ENCODE data around the gene MAP4K1.

Gene MAP4K1

DNA sequence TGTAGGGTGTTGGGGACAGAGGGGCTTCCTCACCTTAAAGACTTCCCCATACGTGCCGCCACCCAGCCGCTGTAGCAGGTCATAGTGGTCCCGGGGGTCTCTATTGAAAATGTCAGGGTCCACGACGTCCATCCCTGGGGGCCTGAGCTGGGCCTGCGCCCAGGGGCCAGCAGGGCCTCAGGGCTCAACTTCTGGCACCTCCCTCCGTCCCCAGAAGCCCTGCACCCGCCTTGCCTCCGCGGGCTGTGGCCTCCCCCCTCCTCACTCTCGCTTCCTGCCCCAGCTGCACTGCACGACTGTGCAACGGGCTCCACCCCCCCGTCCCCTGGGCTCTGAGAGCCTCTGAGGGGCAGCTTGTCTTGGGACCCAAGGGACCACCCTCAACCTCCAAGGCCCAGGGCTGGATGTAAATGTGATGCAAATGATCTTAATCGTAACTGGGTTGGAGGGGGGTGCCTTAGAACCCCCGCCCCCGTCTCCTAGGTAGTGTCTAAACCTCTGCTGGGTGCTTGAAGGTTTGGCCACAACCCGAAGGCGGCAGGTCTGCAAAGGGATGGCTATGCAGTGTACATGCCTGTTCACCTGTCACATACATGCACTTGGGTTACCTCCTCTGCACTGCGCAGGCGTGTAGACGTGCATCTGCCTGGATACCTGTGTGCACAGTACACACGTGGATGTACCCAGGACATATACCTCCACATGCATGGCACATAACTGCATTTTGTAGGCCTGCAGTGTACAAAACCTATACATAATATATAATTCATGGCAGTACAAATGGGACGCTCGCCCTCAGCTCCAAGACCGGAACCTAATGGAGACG, at the start of gene MAP4K1:
MAP4K1 (minus strand) TSS at position 190 of the 826 bp plus-strand sequence; CDS start at position 132, 58 bp downstream.
- TF ChIP-seq, protein P1, sequence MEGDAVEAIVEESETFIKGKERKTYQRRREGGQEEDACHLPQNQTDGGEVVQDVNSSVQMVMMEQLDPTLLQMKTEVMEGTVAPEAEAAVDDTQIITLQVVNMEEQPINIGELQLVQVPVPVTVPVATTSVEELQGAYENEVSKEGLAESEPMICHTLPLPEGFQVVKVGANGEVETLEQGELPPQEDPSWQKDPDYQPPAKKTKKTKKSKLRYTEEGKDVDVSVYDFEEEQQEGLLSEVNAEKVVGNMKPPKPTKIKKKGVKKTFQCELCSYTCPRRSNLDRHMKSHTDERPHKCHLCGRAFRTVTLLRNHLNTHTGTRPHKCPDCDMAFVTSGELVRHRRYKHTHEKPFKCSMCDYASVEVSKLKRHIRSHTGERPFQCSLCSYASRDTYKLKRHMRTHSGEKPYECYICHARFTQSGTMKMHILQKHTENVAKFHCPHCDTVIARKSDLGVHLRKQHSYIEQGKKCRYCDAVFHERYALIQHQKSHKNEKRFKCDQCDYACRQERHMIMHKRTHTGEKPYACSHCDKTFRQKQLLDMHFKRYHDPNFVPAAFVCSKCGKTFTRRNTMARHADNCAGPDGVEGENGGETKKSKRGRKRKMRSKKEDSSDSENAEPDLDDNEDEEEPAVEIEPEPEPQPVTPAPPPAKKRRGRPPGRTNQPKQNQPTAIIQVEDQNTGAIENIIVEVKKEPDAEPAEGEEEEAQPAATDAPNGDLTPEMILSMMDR (IDR thresholded peaks at IDR 0.05; ENCODE audit: extremely low read depth, missing control alignments), result no peak
- DNase-seq (ENCODE audit: low spot score), result peak; percentile 85

DNA sequence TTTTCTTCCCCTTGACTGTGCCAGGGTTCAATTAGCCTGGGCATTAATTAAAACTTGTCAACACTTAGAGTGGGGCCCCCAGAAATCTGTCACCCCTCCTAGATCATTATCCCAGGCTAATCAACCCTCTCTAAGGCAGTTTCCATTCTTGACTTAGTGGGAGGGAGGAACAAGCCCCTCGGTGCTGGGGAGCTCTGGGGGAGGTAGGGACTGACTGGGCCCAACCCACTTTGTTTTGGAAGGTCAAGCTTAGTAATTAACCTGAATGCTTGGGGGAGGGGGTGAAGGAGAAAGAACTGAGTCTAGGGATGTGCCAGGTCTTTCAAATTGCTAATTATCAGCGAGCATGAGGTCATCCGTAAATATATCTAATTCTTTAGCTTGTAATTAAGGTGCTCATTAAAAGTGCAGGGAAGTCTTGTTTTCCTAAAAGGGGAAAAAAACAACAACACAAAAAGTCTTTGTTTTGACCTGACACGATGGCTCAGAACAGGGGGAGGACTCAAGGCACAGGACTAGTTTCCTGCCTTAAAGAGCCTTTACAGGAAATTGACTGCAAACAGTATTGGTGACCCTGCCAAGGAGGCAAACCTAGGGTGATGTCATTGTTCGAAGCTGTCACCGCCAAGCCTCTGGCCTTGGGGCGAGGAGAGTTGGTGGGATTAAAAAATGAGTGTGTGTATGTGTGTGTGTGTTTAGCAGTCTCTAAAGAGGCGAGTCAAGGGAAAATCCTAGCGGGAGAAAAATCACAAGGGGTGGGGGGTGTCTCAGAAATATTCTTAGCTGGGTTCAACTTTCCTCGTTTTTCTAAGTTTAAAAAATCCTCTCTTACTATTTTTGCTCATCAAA, 49.1 kb upstream of the MAP4K1 start:
- peak; percentile 70 for DNase-seq (ENCODE audit: low spot score)

GRCh38 chr19:38665950-38666662, 48.4 kb upstream of the MAP4K1 start:
- no peak for DNase-seq (ENCODE audit: low spot score)
- TF ChIP-seq, protein P1 (IDR thresholded peaks at IDR 0.05; ENCODE audit: extremely low read depth, missing control alignments), result no peak

More for the DNA sequence above, 49.1 kb upstream of the MAP4K1 start:
- TF ChIP-seq, protein P1 (IDR thresholded peaks at IDR 0.05; ENCODE audit: extremely low read depth, missing control alignments), result no peak

DNA sequence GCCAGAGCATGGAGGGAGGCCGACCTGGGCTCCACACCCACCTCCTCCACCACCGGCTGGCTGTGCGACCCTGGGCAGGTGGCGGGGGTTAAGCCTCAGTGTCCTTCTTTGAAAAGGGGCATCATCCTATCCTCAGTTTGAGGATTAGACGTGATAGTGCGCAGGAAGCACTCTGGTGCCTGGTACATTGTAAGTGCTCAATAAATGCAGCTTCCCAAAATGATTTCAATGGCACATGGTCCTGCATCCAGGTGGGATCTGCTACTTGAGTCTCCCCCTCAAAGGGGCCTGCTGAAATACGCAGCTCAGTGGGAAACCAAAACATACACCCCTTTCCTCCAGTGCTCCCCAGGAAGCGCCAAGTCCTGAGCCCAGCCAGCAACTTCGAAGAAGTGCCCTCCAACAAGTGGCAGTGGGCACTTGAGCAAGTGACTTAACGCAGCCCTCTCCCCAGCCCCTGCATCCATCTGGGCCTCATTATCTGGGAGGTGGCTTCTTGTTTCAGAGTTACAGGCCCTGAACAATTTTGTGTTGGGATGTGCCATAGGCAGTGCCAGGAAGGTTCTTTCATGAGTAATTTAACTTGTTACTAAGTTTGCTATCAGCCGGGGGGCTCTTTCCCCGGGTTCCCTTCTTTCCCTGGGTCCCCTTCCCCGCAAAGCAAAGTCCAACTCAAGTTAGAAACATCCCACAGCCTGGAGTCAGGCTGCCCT, 47.6 kb upstream of the MAP4K1 start:
- TF ChIP-seq, protein P1 (IDR thresholded peaks at IDR 0.05; ENCODE audit: extremely low read depth, missing control alignments), result no peak
- DNase-seq (ENCODE audit: low spot score), result no peak

GRCh38 chr19:38664503-38665211, 46.9 kb upstream of the MAP4K1 start:
- DNase-seq (ENCODE audit: low spot score), result no peak
- TF ChIP-seq, protein P1 (IDR thresholded peaks at IDR 0.05; ENCODE audit: extremely low read depth, missing control alignments), result no peak

DNA sequence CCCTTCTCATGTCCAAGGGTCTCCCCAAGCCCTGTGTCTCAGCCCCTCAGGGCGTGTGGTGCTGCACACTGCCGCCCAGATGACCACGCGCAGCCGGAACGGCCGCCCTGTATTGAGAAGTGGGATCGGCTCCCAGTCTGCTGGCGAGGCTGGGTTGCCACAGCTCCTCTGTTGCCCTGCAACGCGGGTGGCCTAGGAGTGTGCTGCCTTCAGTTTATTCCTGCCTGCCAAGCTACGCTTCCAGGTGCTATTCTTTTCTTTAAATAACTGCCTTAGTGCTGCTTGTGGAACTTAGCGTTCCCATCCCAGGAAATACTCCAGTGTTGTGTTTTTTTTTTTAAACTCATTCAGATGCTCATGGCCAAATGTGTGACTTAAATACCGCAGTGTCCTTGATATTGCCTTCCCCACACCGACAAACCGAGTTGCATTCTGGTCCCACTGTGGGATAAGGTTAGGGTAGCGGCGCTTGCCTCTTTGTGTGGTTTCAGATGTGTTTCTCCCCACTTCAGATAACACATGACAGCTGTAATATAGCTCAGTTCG, 46.3 kb upstream of the MAP4K1 start:
- TF ChIP-seq, protein P1 (IDR thresholded peaks at IDR 0.05; ENCODE audit: extremely low read depth, missing control alignments), result no peak
- DNase-seq (ENCODE audit: low spot score), result no peak

Measured in GM20000 (cell line).